NB4 (cell line): Measurements from ENCODE around the gene SPECC1L.

Experiments used
- CTCF ChIP-seq: IDR thresholded peaks from one replicate; pipeline ENCODE4 v1.5.1; 2012; ENCODE audit warnings: low read depth, low read length
- MYC ChIP-seq: IDR thresholded peaks from 2 replicates; pipeline ENCODE4 v1.6.1; 2011; ENCODE audit warnings: low read depth, low read length
- POLR2A ChIP-seq: IDR thresholded peaks from 2 replicates; pipeline ENCODE4 v1.6.1; 2011; ENCODE audit warnings: mild to moderate bottlenecking; ENCODE audit not compliant: insufficient read length; ENCODE audit errors: extremely low read depth
- TF ChIP-seq, protein P1 (sequence below): IDR thresholded peaks from 2 replicates; pipeline ENCODE4 v1.6.1; 2011; ENCODE audit warnings: low read depth, low read length

GRCh38 chr22:24225951-24226350, 44.7 kb upstream of the SPECC1L start:
- TF ChIP-seq, protein P1, sequence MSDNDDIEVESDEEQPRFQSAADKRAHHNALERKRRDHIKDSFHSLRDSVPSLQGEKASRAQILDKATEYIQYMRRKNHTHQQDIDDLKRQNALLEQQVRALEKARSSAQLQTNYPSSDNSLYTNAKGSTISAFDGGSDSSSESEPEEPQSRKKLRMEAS, result no peak
- TF ChIP-seq POLR2A (no peak), CTCF (no peak), MYC (no peak)
